BLaER1 (cell line): ENCODE data around the gene ZNF814.
"Not testable (repeated sequence)": the region's sequence is repeated elsewhere in the genome, so short reads cannot be mapped to it uniquely, and the experiment has no call there.

Experiments used
- H3K27ac ChIP-seq: shearing (Covaris generic); formaldehyde crosslinking; 2 replicates; pipeline ENCODE4 v1.8.1; 2022
- H3K27me3 ChIP-seq: shearing (Covaris generic); formaldehyde crosslinking; 2 replicates; pipeline ENCODE4 v1.8.1; 2022
- H3K36me3 ChIP-seq: shearing (Covaris generic); formaldehyde crosslinking; 2 replicates; pipeline ENCODE4 v1.8.1; 2022
- H3K4me1 ChIP-seq: shearing (Covaris generic); formaldehyde crosslinking; 2 replicates; pipeline ENCODE4 v1.8.1; 2022
- H3K4me2 ChIP-seq: shearing (Covaris generic); formaldehyde crosslinking; 2 replicates; pipeline ENCODE4 v1.8.1; 2022
- H3K4me3 ChIP-seq: shearing (Covaris generic); formaldehyde crosslinking; 2 replicates; pipeline ENCODE4 v1.8.1; 2022
- H3K9ac ChIP-seq: shearing (Covaris generic); formaldehyde crosslinking; 2 replicates; pipeline ENCODE4 v1.8.1; 2022
- H3K9me3 ChIP-seq: shearing (Covaris generic); formaldehyde crosslinking; 2 replicates; pipeline ENCODE4 v1.8.1; 2022
- H4K20me1 ChIP-seq: shearing (Covaris generic); formaldehyde crosslinking; 2 replicates; pipeline ENCODE4 v1.8.1; 2022
- Cebpa-rat ChIP-seq: shearing (Covaris generic); IDR thresholded peaks from 2 replicates; pipeline ENCODE4 v1.8.1; 2022

The ZNF814 gene

DNA sequence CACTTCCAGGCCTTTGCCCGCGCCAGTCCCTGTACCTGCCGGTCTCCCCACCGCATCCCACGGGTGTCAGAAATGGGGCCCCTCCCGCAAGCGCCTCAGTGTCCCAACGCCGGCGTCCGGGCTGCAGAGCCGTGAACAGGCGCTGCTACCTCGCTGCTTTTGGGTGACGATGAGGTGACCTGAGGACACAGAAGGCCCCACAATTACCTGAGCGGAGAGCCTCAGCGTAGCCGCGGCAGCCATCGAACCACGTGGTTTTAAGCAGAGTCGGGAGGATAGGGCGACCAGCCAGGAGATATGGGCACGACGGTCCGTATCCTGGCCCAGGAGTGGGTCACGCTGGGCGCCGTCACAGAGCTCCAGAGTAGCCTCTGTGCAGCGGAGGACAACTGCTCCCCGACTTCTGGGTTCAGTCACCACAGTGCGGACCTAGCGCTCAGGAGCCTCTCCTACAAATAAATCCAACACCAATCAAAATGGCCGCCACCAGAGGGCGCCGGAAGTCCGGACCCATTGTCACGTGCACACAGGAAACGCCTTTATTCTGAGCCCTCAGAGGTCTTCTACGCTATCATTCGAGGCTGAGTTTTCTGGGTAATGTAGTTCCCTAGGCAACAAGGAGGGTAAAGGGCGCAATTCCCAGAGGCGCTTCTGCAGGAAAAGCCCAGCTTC is at the start of gene ZNF814:
Gene ZNF814, minus strand, starts transcription at position 478 of the 672 bp plus-strand sequence. Its CDS starts 235 bp downstream, at position 243.
- peaks cover 37% of the 10 kb centered on the region for H3K36me3 ChIP-seq
- TF ChIP-seq Cebpa-rat: no peak
- H3K4me1 ChIP-seq: peaks cover 13% of the 10 kb centered on the region
- H3K9ac ChIP-seq: peak within 1 kb of the TSS; percentile 93
- H3K27me3 ChIP-seq: no peaks in the 10 kb centered on the region
- H3K27ac ChIP-seq: peak within 1 kb of the TSS; percentile 91
- H4K20me1 ChIP-seq: no peaks in the 10 kb centered on the region
- H3K9me3 ChIP-seq: peaks cover 44% of the 10 kb centered on the region
- H3K4me3 ChIP-seq: peak within 1 kb of the TSS; percentile 87
- H3K4me2 ChIP-seq: peak within 1 kb of the TSS; percentile 87

DNA sequence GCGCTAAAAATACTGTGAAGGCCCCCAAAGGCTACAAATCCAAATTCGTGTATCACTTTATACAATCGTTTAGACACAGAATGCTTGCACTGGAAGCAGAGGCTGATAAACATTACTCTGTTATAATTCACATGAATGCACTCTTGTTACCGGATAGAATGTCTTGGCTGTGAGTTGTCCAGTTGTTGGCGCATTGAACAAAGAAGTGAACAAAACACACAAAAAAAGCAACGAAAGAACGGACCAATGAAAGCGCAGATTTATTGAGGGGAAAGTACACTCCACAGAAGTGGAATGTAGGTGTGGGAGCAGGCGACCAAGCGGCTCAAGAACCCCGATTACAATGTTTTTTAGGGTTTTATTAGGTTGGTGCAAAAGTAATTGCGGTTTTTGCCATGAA is 46.9 kb upstream of the ZNF814 start:
- Histone ChIP-seq H3K36me3 (peaks cover 99% of the 10 kb centered on the region), H3K4me3 (peak overlapping the region; percentile 77; the same call in 1 of the 2 replicates), H3K27me3 (no peaks in the 10 kb centered on the region), H3K27ac (no peak overlapping the region), H3K9ac (no peak overlapping the region), H3K4me1 (peaks cover 6% of the 10 kb centered on the region), H3K4me2 (no peak overlapping the region), H3K9me3 (peaks cover 99% of the 10 kb centered on the region), H4K20me1 (no peaks in the 10 kb centered on the region)
- TF ChIP-seq Cebpa-rat: no peak

DNA sequence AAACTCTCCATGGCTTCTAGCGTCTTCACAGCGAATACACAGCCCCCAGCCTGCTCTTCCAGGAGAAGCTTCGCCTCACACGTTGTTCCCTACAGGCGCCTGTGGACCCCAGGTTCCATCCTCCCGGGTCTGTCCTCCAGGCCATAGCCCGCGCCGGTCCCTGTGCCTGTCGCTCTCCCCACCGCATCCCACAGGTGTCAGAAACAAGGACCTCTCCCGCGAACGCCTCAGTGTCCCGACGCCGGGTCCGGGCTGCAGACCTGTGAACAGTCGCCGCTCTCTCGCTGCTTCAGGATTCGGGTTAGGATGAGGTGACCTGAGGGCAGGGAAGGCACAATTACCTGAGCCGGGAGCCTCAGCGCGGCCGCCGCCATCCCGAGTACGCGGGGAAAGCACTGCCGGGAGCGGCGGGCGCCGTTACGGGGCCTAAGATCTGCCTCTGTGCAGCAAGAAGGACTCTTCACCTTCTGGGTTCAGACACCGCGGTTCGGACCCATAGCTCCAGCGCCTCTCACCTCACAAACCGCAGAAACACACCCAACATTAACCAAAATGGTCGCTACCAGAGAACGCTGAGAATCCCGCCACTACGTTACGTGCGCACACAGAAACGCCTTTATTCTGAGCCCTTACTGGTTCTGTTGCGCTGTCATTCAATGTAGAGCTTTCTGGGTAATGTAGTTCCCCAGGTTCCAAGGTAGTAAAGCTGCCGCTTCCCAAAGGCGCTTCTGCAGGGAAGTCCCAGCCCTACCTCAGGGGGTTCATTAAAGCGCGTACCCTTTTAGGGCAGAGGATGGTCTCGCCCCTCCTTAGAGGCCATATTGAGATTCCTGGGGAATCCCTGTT is 46.2 kb upstream of the ZNF814 start, which contains the start of gene ZNF418:
Gene ZNF418, minus strand, starts transcription at position 583 of the 846 bp plus-strand sequence. CDS start 1,580 bp downstream, outside the sequence.
- peak within 1 kb of the TSS; percentile 75 for H3K4me2 ChIP-seq
- H3K9me3 ChIP-seq: peaks cover 99% of the 10 kb centered on the region
- H3K27me3 ChIP-seq: no peaks in the 10 kb centered on the region
- H3K4me3 ChIP-seq: peak within 1 kb of the TSS; percentile 77
- peaks cover 98% of the 10 kb centered on the region for H3K36me3 ChIP-seq
- no peaks in the 10 kb centered on the region for H4K20me1 ChIP-seq
- no peak for TF ChIP-seq Cebpa-rat
- peak within 1 kb of the TSS; percentile 84 for H3K9ac ChIP-seq
- H3K4me1 ChIP-seq: peaks cover 6% of the 10 kb centered on the region
- H3K27ac ChIP-seq: peak within 1 kb of the TSS; percentile 81

DNA sequence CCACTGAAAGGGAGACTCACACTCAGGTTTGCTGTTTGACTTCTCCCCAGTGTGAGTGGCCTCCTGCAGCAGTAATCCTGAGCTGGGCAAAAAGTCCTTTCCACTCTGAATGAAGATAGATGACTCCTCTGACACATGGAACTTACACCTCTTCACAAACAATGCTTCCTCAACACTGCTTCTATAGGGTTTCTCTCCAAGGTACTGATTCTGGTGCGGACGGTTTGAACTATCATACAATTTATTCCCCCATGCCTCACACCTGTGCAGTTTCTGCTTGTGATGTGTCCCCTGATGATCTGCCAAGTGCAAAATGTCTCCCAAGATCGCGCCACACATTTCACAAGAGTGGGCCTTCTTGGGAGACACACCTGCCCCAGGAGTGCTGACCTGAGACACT is 38.8 kb upstream of the ZNF814 start:
- H4K20me1 ChIP-seq: no peaks in the 10 kb centered on the region
- peaks cover 85% of the 10 kb centered on the region for H3K9me3 ChIP-seq
- no peak overlapping the region for H3K4me2 ChIP-seq
- H3K36me3 ChIP-seq: peaks cover 92% of the 10 kb centered on the region
- H3K4me3 ChIP-seq: no peak overlapping the region
- H3K27ac ChIP-seq: no peak overlapping the region
- H3K27me3 ChIP-seq: no peaks in the 10 kb centered on the region
- no peak for TF ChIP-seq Cebpa-rat
- H3K9ac ChIP-seq: no peak overlapping the region
- no peaks in the 10 kb centered on the region for H3K4me1 ChIP-seq

DNA sequence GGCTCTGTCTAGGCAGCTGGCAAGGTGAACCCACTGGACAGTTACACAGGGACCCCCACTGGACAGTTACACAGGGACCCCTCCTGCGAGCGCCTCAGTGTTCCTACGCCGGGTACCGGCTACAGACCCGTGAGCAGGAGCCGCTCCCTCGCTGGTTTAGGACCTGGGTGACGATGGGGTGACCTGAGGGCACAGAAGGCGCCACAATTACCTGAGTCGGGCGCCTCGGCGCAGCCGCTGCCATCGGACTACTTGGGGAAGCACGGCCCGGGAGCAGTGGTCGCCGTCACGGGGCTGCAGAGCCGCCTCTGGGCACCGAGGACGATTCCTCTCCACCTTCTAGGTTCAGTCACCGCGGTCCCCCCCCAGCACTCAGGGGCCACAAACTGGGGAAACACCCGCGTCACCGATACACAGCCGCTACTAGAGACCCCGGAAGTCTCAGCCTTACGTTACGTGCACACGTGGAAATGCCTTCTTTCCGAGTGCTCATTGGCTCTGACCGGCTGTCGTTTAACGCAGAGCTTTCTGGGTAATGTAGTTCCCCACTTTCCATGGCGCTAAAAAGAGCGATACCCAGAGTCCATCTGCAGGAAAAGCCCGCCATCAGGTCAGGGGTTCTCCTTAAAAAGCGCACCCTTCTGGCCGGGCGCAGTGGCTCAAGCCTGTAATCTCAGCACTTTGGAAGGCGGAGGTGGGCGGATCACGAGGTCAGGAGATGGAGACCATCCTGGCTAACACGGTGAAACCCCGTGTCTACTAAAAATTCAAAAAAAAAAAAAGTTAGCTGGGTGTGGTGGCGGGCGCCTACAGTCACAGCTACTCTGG is 27.5 kb upstream of the ZNF814 start, which contains the start of gene ZNF417:
Gene ZNF417, minus strand, starts transcription at position 425 of the 828 bp plus-strand sequence. Its CDS starts 181 bp downstream, at position 244.
- H3K9me3 ChIP-seq, H4K20me1 ChIP-seq, H3K27me3 ChIP-seq: not testable (repeated sequence)
- peak within 1 kb of the TSS; percentile 95 for H3K4me2 ChIP-seq
- peaks cover 62% of the 10 kb centered on the region for H3K36me3 ChIP-seq
- peak within 1 kb of the TSS; percentile 94 for H3K9ac ChIP-seq
- peak within 1 kb of the TSS; percentile 83 for H3K27ac ChIP-seq
- peak within 1 kb of the TSS; percentile 89 for H3K4me3 ChIP-seq
- peaks cover 13% of the 10 kb centered on the region for H3K4me1 ChIP-seq

DNA sequence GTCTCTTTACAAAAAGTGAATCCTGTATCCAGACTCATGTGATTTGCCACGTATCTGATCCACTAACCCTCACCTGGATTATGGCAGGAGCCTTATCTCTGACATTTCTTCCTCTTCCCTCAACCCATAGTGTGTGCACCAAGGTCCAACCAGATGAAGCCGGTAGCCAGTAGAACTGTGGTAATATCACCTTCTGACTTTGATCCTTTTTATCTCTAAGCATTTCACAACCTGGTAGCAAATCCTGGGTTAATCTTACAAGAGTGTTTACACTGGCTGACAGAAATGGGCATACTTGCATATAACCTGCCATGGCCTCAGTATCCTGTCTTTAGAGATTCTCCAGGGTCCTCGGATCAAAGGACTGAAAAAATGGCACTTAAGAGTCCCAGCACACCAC is 25.7 kb upstream of the ZNF814 start:
- no peaks in the 10 kb centered on the region for H3K9me3 ChIP-seq
- H3K36me3 ChIP-seq: peaks cover 60% of the 10 kb centered on the region
- peak overlapping the region; percentile 95 for H3K4me2 ChIP-seq
- H3K27ac ChIP-seq: no peak overlapping the region
- no peak overlapping the region for H3K9ac ChIP-seq
- no peak overlapping the region for H3K4me3 ChIP-seq
- no peak for TF ChIP-seq Cebpa-rat
- peaks cover 13% of the 10 kb centered on the region for H3K4me1 ChIP-seq
- H3K27me3 ChIP-seq: no peaks in the 10 kb centered on the region
- H4K20me1 ChIP-seq: peaks cover 15% of the 10 kb centered on the region

DNA sequence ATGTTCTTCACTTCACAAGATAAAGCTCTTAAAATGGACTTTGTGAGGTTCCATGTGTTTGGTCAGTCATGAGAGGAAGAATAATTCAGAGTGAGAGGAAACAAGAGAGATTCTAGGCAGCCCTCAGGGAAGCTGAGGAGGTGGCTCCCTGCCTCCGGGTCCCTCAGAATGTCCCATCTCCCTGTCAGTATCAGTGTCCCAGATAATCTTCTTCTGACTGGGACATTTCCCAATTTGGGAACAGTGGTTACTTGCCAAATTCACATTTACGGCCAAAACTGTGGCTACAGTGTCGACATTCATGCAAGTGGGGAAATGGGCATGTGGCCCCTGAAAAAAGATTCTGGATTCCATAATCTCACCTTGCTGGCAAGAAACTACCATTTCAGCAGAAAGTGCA is 18.6 kb upstream of the ZNF814 start:
- Histone ChIP-seq H3K4me3 (no peak overlapping the region), H3K9ac (no peak overlapping the region), H3K36me3 (peaks cover 69% of the 10 kb centered on the region), H3K27ac (no peak overlapping the region), H3K27me3 (no peaks in the 10 kb centered on the region), H3K4me2 (no peak overlapping the region), H3K9me3 (no peaks in the 10 kb centered on the region), H3K4me1 (no peaks in the 10 kb centered on the region), H4K20me1 (peaks cover 51% of the 10 kb centered on the region)
- no peak for TF ChIP-seq Cebpa-rat

DNA sequence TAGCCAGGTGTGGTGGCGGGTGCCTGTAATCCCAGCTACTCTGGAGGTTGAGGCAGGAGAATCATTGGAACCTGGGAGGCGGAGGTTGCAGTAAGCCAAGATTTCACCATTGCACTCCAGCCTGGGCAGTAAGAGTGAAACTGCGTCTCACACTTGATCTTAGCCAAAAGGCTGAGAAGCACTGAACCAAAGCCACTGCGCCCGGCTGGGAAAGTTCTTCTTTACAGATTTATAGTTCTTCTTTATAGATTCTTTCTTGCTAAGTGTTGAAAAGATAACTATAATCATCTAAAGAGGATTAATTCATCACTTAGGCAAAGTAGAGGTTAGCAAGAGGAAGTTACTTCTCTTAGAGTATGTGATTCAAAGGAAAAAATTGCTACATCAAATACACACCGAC is 16.4 kb upstream of the ZNF814 start:
- H3K4me1 ChIP-seq: no peaks in the 10 kb centered on the region
- H3K27me3 ChIP-seq: no peaks in the 10 kb centered on the region
- peaks cover 55% of the 10 kb centered on the region for H3K36me3 ChIP-seq
- no peak overlapping the region for H3K4me2 ChIP-seq
- no peak for TF ChIP-seq Cebpa-rat
- no peak overlapping the region for H3K9ac ChIP-seq
- no peak overlapping the region for H3K4me3 ChIP-seq
- peaks cover 40% of the 10 kb centered on the region; the same call in 1 of the 2 replicates for H4K20me1 ChIP-seq
- H3K27ac ChIP-seq: no peak overlapping the region
- no peaks in the 10 kb centered on the region for H3K9me3 ChIP-seq

DNA sequence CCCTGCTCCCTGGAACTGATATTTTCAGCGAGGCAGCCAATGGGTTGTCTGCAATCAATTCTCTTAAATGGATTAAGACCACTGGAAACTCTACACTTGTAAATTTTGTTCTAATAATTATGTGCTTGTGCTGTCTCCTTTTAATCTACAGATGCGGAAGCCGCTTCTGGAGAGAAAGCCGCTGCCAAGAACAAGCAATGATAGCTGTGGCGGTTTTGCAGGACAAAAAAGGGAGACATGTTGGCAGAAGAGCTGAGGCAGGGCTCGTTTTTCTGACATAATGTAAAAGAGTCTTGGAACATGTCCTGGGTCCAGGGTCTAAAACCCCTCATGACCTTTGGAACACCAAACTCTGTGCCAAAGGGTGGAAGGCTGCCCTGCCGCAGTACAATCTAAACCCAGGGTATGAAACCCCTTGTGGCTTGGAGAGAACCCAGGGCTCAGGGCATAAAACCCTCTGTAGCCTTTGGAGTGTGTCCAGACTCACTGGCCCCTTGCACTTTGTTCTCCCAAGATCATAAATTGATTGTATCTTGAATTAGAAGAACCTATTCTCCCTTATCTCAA is 14.9 kb upstream of the ZNF814 start:
- Histone ChIP-seq H3K4me1 (no peaks in the 10 kb centered on the region), H3K36me3 (peaks cover 47% of the 10 kb centered on the region), H3K27ac (no peak overlapping the region), H3K9me3 (no peaks in the 10 kb centered on the region), H3K27me3 (no peaks in the 10 kb centered on the region), H3K4me2 (no peak overlapping the region), H3K9ac (no peak overlapping the region), H4K20me1 (peaks cover 38% of the 10 kb centered on the region; the same call in 1 of the 2 replicates), H3K4me3 (no peak overlapping the region)
- TF ChIP-seq Cebpa-rat: no peak
